H9 (cell line): ENCODE results near the gene IFT57. TPM values are rescaled to one million over a fixed set of nuclear protein-coding genes. Genes with fewer than 3 reads are reported as not detected.

Source experiments
- DNase-seq: peaks from one replicate; pipeline ENCODE4 v3.0.0-alpha.2; 2017
- H2AFZ ChIP-seq: one replicate; pipeline ENCODE4 v1.6.1; 2013; ENCODE audit warnings: mild to moderate bottlenecking, low read length, control low read depth, moderate library complexity
- H2AK5ac ChIP-seq: 2 replicates; pipeline ENCODE4 v1.6.1; 2013; ENCODE audit warnings: low read length, control low read depth, mixed read lengths; ENCODE audit not compliant: insufficient read length
- H2BK120ac ChIP-seq: one replicate; pipeline ENCODE4 v1.6.1; 2013; ENCODE audit warnings: low read depth, mild to moderate bottlenecking, low read length, control low read depth, inconsistent platforms; ENCODE audit not compliant: poor library complexity, severe bottlenecking
- H2BK12ac ChIP-seq: 2 replicates; pipeline ENCODE4 v1.6.1; 2013; ENCODE audit warnings: low read length, control low read depth, mixed read lengths, low read depth; ENCODE audit not compliant: insufficient read length
- H2BK15ac ChIP-seq: 2 replicates; pipeline ENCODE4 v1.6.1; 2013; ENCODE audit warnings: low read depth, low read length, control low read depth
- H2BK20ac ChIP-seq: one replicate; pipeline ENCODE4 v1.6.1; 2013; ENCODE audit warnings: low read depth, mild to moderate bottlenecking, low read length, control low read depth, inconsistent platforms; ENCODE audit not compliant: poor library complexity, severe bottlenecking
- H2BK5ac ChIP-seq: 2 replicates; pipeline ENCODE4 v1.6.1; 2013; ENCODE audit warnings: low read length, control low read depth, mixed read lengths; ENCODE audit not compliant: insufficient read length
- H3K14ac ChIP-seq: 2 replicates; pipeline ENCODE4 v1.6.1; 2013; ENCODE audit warnings: low read length, control low read depth; ENCODE audit not compliant: insufficient read depth
- H3K18ac ChIP-seq: 2 replicates; pipeline ENCODE4 v1.6.1; 2013; ENCODE audit warnings: low read depth, mild to moderate bottlenecking, mixed read lengths, low read length, control low read depth; ENCODE audit not compliant: insufficient read length
- H3K23ac ChIP-seq: 2 replicates; pipeline ENCODE4 v1.6.1; 2013; ENCODE audit warnings: low read length, control low read depth, mixed read lengths, low read depth; ENCODE audit not compliant: insufficient read length
- H3K23me2 ChIP-seq: 2 replicates; pipeline ENCODE4 v1.6.1; 2013; ENCODE audit warnings: low read depth, mild to moderate bottlenecking, mixed read lengths, low read length, control low read depth; ENCODE audit not compliant: insufficient read length, poor library complexity, severe bottlenecking
- H3K27ac ChIP-seq: 2 replicates; pipeline ENCODE4 v1.5.1; 2013; ENCODE audit warnings: low read length, control low read depth, mixed read lengths, low read depth; ENCODE audit not compliant: insufficient read length
- H3K27me3 ChIP-seq: 2 replicates; pipeline ENCODE4 v1.6.1; 2013; ENCODE audit warnings: low read length, control low read depth, inconsistent platforms; ENCODE audit not compliant: insufficient read depth
- H3K4ac ChIP-seq: 2 replicates; pipeline ENCODE4 v1.6.1; 2013; ENCODE audit warnings: low read depth, mild to moderate bottlenecking, control low read depth, inconsistent platforms, low read length, moderate library complexity
- H3K4me1 ChIP-seq: 2 replicates; pipeline ENCODE4 v1.6.1; 2013; ENCODE audit warnings: low read length, control low read depth, inconsistent platforms; ENCODE audit not compliant: insufficient read depth
- H3K4me2 ChIP-seq: 2 replicates; pipeline ENCODE4 v1.6.1; 2013; ENCODE audit warnings: low read length, control low read depth, mixed read lengths; ENCODE audit not compliant: insufficient read length, insufficient read depth
- H3K56ac ChIP-seq: 2 replicates; pipeline ENCODE4 v1.6.1; 2013; ENCODE audit warnings: low read depth, mild to moderate bottlenecking, mixed read lengths, low read length, control low read depth; ENCODE audit not compliant: insufficient read length
- H3K79me1 ChIP-seq: 2 replicates; pipeline ENCODE4 v1.6.1; 2013; ENCODE audit warnings: low read depth, mild to moderate bottlenecking, moderate library complexity, low read length, control low read depth, inconsistent platforms; ENCODE audit not compliant: insufficient read depth, poor library complexity, severe bottlenecking
- H3K79me2 ChIP-seq: 2 replicates; pipeline ENCODE4 v1.6.1; 2013; ENCODE audit warnings: low read length, control low read depth, inconsistent platforms; ENCODE audit not compliant: insufficient read depth
- H3K9ac ChIP-seq: 2 replicates; pipeline ENCODE4 v1.6.1; 2013; ENCODE audit warnings: low read length, control low read depth, mixed read lengths; ENCODE audit not compliant: insufficient read length; ENCODE audit errors: extremely low read depth
- H3K9me3 ChIP-seq: one replicate; pipeline ENCODE4 v1.6.1; 2013; ENCODE audit warnings: low read depth, low read length, inconsistent platforms; ENCODE audit not compliant: control insufficient read depth
- H3T11ph ChIP-seq: one replicate; pipeline ENCODE4 v1.6.1; 2013; ENCODE audit warnings: mild to moderate bottlenecking, low read length, control low read depth, inconsistent platforms
- H4K20me1 ChIP-seq: one replicate; pipeline ENCODE4 v1.6.1; 2013; ENCODE audit not compliant: control insufficient read depth, insufficient read length, insufficient read depth
- H4K5ac ChIP-seq: 2 replicates; pipeline ENCODE4 v1.6.1; 2013; ENCODE audit warnings: low read depth, mild to moderate bottlenecking, mixed read lengths, low read length, control low read depth; ENCODE audit not compliant: insufficient read length
- H4K8ac ChIP-seq: replicated peaks from 2 replicates; pipeline ENCODE4 v1.6.1; 2013; ENCODE audit warnings: low read length, control low read depth, mixed read lengths, low read depth; ENCODE audit not compliant: insufficient read length
- H4K91ac ChIP-seq: 2 replicates; pipeline ENCODE4 v1.6.1; 2013; ENCODE audit warnings: low read depth, mild to moderate bottlenecking, moderate library complexity, mixed read lengths, low read length, control low read depth; ENCODE audit not compliant: insufficient read length
- H3K27ac Mint-ChIP-seq, 3 experiments: 2 replicates in 2 of 3; 3 replicates in 1 of 3; pipeline ENCODE4 v1.8.0; 2020 to 2021; ENCODE audit warnings: mixed read lengths in 3 of 3, mild to moderate bottlenecking in 1 of 3, moderate library complexity in 1 of 3
- H3K27me3 Mint-ChIP-seq: 2 replicates; pipeline ENCODE4 v1.8.0; 2021; ENCODE audit warnings: low read depth, mild to moderate bottlenecking, moderate library complexity, mixed read lengths
- H3K36me3 Mint-ChIP-seq, 3 experiments: 2 replicates in 2 of 3; 3 replicates in 1 of 3; pipeline ENCODE4 v1.8.0; 2020 to 2021; ENCODE audit warnings: low read depth in 3 of 3, mixed read lengths in 3 of 3; ENCODE audit not compliant: insufficient read depth in 1 of 3
- H3K4me1 Mint-ChIP-seq, 2 experiments: 2 replicates each; pipeline ENCODE4 v1.8.0; 2020; ENCODE audit warnings: mixed read lengths in 2 of 2
- H3K4me3 Mint-ChIP-seq, 2 experiments: 2 replicates in 1 of 2; 3 replicates in 1 of 2; pipeline ENCODE4 v1.8.0; 2020 to 2021; ENCODE audit warnings: mild to moderate bottlenecking in 2 of 2, mixed read lengths in 2 of 2, moderate library complexity in 1 of 2
- H3K9me3 Mint-ChIP-seq, 2 experiments: 2 replicates in 1 of 2; 3 replicates in 1 of 2; pipeline ENCODE4 v1.8.0; 2020; ENCODE audit warnings: mild to moderate bottlenecking in 2 of 2, mixed read lengths in 2 of 2, moderate library complexity in 1 of 2
- WGBS: extraction: QIAGEN DNeasy Blood & Tissue Kit; methylation state at CpG from one replicate; pipeline ENCODE4 v1.1.7; 2013; ENCODE audit warnings: missing lambda C conversion rate, low lambda C conversion rate, mixed read lengths; ENCODE audit not compliant: insufficient read length; ENCODE audit errors: extremely low coverage; 5-methylcytosine and 5-hydroxymethylcytosine counted together
- total RNA-seq: library from RNA; stranded (reverse); gene quantifications from 2 replicates; pipeline ENCODE4 v1.2.1, GENCODE V29; 2021
- TF ChIP-seq, protein P1 (sequence below): fragments of 200-600 bp; sonication (generic); conservative IDR thresholded peaks from 3 replicates; pipeline ENCODE4 v1.8.0; 2021; ENCODE audit warnings: antibody characterized with exemption, mild to moderate bottlenecking

The IFT57 gene
- total RNA-seq, 1 experiment from 2014 or later = 21.4 TPM

DNA sequence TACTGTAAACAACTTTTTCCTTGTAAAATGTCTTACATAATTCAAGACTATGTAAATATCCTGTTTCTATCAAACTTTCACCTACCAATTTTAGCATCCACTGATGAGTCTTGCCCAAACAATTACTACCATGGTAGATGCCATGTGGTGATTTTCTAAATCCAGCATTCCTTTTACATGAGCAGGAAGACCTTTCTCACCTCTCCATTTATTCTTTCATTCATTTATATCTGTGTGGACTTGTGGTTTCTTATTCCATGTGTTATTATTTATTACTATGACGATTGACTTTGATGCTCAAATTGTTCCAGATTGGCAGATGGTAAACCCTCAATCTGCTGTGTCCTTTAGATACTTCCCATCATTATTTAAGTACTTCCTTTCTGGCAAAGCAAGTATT is 62.4 kb downstream of the IFT57 start:
- Histone ChIP-seq H3K4me2 (no peak overlapping the region), H2BK20ac (no peak overlapping the region), H2BK5ac (no peak overlapping the region), H4K20me1 (no peaks in the 10 kb centered on the region), H3K27ac (no peak overlapping the region), H2BK15ac (no peak overlapping the region), H3K23ac (no peak overlapping the region), H4K8ac (no peak overlapping the region), H2AFZ (no peak overlapping the region), H3K79me2 (no peaks in the 10 kb centered on the region), H3K4me1 (no peaks in the 10 kb centered on the region), H3K9me3 (no peaks in the 10 kb centered on the region), H2BK12ac (no peak overlapping the region), H2BK120ac (no peak overlapping the region), H3K79me1 (no peaks in the 10 kb centered on the region), H3K4ac (no peak overlapping the region), H2AK5ac (no peak overlapping the region), H4K91ac (no peak overlapping the region), H3K18ac (no peak overlapping the region), H4K5ac (no peak overlapping the region), H3K9ac (no peak overlapping the region), H3K14ac (no peak overlapping the region), H3K56ac (no peak overlapping the region), H3K27me3 (no peaks in the 10 kb centered on the region), H3T11ph (no peak overlapping the region), H3K23me2 (no peaks in the 10 kb centered on the region)
- WGBS = no CpG with 5 or more reads among the region's 1 CpG
- no peak overlapping the region for H3K4me3 Mint-ChIP-seq
- DNase-seq = no peak
- H3K27me3 Mint-ChIP-seq = no peaks in the 10 kb centered on the region
- no peaks in the 10 kb centered on the region for H3K9me3 Mint-ChIP-seq
- no peaks in the 10 kb centered on the region for H3K4me1 Mint-ChIP-seq
- no peaks in the 10 kb centered on the region for H3K36me3 Mint-ChIP-seq
- TF ChIP-seq, protein P1, sequence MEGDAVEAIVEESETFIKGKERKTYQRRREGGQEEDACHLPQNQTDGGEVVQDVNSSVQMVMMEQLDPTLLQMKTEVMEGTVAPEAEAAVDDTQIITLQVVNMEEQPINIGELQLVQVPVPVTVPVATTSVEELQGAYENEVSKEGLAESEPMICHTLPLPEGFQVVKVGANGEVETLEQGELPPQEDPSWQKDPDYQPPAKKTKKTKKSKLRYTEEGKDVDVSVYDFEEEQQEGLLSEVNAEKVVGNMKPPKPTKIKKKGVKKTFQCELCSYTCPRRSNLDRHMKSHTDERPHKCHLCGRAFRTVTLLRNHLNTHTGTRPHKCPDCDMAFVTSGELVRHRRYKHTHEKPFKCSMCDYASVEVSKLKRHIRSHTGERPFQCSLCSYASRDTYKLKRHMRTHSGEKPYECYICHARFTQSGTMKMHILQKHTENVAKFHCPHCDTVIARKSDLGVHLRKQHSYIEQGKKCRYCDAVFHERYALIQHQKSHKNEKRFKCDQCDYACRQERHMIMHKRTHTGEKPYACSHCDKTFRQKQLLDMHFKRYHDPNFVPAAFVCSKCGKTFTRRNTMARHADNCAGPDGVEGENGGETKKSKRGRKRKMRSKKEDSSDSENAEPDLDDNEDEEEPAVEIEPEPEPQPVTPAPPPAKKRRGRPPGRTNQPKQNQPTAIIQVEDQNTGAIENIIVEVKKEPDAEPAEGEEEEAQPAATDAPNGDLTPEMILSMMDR = no peak
- H3K27ac Mint-ChIP-seq = no peak overlapping the region
